ENCODE results near the gene PARM1. TPM values are rescaled to one million over a fixed set of nuclear protein-coding genes. Genes with fewer than 3 reads are reported as not detected.

Gene PARM1
- total and polyA plus RNA-seq, 2 experiments from 2014 or later, result 107 to 154 TPM

DNA sequence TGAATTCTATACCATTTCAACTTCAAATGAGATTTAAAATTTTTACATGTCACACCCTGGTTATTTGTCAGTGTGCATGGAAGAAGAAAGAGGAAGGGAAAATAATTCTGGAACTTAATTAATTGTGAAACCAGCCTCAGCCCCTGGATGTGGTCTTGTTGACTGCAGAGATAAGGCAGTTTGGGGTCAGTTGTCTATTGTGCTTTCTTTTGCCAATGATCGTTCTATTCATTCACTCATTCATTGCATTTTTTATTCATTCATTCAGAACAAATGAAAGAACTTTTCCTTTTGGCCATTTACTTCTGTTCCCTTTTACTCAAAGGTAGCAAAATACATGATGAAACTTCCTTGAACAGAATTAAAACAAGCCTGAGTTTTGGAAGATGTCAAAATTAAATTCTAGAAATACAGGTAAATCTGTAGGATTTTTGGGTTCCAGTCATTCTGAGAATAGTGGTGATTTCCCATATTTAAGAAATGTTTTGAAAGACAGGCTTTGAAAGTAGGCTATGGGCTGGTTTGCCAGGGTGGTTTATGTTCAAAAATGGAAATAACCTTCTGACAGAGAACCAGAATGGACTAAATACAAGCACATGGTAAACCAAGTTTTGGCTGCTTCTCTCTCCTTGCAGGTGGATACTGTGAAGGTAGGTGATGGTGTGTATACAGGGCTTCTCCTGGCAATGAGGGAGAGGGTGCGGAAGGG lies 35.7 kb downstream of the PARM1 start:
- TF ChIP-seq, protein P1, sequence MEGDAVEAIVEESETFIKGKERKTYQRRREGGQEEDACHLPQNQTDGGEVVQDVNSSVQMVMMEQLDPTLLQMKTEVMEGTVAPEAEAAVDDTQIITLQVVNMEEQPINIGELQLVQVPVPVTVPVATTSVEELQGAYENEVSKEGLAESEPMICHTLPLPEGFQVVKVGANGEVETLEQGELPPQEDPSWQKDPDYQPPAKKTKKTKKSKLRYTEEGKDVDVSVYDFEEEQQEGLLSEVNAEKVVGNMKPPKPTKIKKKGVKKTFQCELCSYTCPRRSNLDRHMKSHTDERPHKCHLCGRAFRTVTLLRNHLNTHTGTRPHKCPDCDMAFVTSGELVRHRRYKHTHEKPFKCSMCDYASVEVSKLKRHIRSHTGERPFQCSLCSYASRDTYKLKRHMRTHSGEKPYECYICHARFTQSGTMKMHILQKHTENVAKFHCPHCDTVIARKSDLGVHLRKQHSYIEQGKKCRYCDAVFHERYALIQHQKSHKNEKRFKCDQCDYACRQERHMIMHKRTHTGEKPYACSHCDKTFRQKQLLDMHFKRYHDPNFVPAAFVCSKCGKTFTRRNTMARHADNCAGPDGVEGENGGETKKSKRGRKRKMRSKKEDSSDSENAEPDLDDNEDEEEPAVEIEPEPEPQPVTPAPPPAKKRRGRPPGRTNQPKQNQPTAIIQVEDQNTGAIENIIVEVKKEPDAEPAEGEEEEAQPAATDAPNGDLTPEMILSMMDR (IDR thresholded peaks at IDR 0.05; ENCODE audit: poor library complexity), result no peak
- TF ChIP-seq EZH2 (IDR thresholded peaks at IDR 0.05; ENCODE audit: borderline replicate concordance) (no peak), EZH2phosphoT487 (IDR thresholded peaks at IDR 0.05; ENCODE audit: low read depth, severe bottlenecking, unreplicated experiment) (no peak)
- no peak overlapping the region for H3K4me3 ChIP-seq

DNA sequence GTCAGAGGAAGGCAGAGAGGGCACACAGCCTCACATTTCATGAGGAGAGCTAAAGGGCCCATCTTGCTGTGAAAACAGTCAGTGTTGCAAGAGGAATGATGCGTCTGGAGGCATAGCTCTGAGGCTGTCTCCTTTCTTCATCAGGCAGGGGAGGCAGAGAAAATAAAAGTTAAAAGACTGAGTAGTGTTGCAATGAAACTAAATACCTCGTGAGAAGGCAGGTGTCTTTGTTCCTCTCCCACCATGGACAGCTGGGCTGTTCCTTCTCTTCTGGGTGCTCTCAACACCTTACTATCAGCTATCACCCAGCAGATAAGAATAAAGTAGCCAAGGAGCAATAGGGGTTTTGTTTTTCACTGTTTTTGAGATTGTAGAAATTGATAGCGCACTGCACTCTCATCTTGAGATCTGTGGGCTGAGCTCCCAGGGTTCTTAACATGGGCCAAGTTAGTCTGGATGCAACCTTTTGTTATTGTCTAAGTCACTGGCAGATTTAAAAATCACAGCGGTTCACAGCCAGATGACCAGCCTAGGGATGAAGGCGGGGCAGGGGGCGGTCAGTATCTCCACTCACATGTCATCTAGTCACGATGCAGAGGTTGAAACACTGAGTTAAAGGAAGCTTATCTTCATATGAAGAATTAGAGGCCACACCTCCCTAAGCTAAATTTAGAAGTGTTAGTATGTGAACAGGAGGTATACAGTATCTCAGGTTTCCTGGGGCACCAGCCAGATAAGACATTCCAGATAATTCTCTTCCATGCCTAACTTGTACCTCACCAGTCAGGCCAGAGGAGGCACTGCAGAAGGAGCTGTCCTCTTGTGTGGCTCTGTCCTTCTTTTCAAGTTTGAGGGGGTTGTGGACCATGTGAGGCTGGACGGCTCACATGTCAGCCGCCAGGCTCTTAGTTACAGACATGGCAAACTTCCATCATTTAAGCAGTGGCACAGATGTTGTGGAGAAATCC lies 36.9 kb downstream of the PARM1 start:
- Histone ChIP-seq H3K36me3 (replicated peaks; ENCODE audit: insufficient read depth, low read depth) (no peaks in the 10 kb centered on the region), H2AFZ (no peak overlapping the region), H3K9me2 (replicated peaks; ENCODE audit: insufficient read depth) (no peaks in the 10 kb centered on the region), H4K20me1 (ENCODE audit: insufficient read depth, poor library complexity, severe bottlenecking) (no peaks in the 10 kb centered on the region), H3K27ac (peak overlapping the region; percentile 87), H3K27me3 (no peaks in the 10 kb centered on the region), H3K4me1 (ENCODE audit: insufficient read depth) (peaks cover 24% of the 10 kb centered on the region), H3K4me2 (peak overlapping the region; percentile 18), H3K79me2 (peaks cover 40% of the 10 kb centered on the region), H3K9me3 (ENCODE audit: low read depth) (no peaks in the 10 kb centered on the region), H3K4me3 (no peak overlapping the region)
- TF ChIP-seq EZH2 (IDR thresholded peaks at IDR 0.05; ENCODE audit: borderline replicate concordance) (no peak), EZH2phosphoT487 (IDR thresholded peaks at IDR 0.05; ENCODE audit: low read depth, severe bottlenecking, unreplicated experiment) (no peak)
- TF ChIP-seq, protein P1 (IDR thresholded peaks at IDR 0.05; ENCODE audit: poor library complexity), result peak; percentile 44
- peak; percentile 76 for DNase-seq (ENCODE audit: low spot score)
- 60% methylated on average over 9 of the region's 9 CpGs for WGBS (ENCODE audit: low lambda C conversion rate, missing lambda C conversion rate)

More for the DNA sequence above, 35.7 kb downstream of the PARM1 start:
- Histone ChIP-seq H3K36me3 (replicated peaks; ENCODE audit: insufficient read depth, low read depth) (no peaks in the 10 kb centered on the region), H3K27ac (peak overlapping the region; percentile 87), H2AFZ (no peak overlapping the region), H4K20me1 (ENCODE audit: insufficient read depth, poor library complexity, severe bottlenecking) (no peaks in the 10 kb centered on the region), H3K9me3 (ENCODE audit: low read depth) (no peaks in the 10 kb centered on the region), H3K79me2 (peaks cover 34% of the 10 kb centered on the region), H3K4me2 (peak overlapping the region; percentile 18), H3K27me3 (no peaks in the 10 kb centered on the region), H3K9me2 (replicated peaks; ENCODE audit: insufficient read depth) (no peaks in the 10 kb centered on the region), H3K4me1 (ENCODE audit: insufficient read depth) (peaks cover 30% of the 10 kb centered on the region)
- 95% methylated on average over 2 of the region's 2 CpGs for WGBS (ENCODE audit: low lambda C conversion rate, missing lambda C conversion rate)
- DNase-seq (ENCODE audit: low spot score), result no peak

DNA sequence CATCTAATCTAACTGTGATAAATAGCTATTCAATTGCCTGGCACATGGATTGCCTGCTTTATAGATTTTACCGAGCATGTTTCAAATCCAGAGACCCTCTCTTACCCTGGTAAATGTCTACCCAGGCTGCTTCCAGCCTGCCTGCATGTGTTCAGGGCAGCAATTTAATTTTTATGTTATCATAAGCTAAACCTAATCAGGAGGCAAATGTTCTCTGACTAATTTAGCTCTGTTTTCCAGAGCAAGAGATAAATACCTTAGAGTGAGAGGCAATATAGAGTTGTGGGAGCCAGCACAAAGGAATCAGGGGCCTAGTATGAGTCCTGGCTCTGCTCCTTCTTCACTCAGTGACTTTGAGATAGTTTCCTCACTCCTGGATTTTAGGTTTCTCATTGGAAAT lies 37.7 kb downstream of the PARM1 start:
- H3K9me2 ChIP-seq (replicated peaks; ENCODE audit: insufficient read depth), result no peaks in the 10 kb centered on the region
- TF ChIP-seq EZH2phosphoT487 (IDR thresholded peaks at IDR 0.05; ENCODE audit: low read depth, severe bottlenecking, unreplicated experiment) (no peak), EZH2 (IDR thresholded peaks at IDR 0.05; ENCODE audit: borderline replicate concordance) (no peak)
- TF ChIP-seq, protein P1 (IDR thresholded peaks at IDR 0.05; ENCODE audit: poor library complexity), result no peak
- peaks cover 27% of the 10 kb centered on the region for H3K4me1 ChIP-seq (ENCODE audit: insufficient read depth)
- H3K27ac ChIP-seq, result peak overlapping the region; percentile 69
- H3K9me3 ChIP-seq (ENCODE audit: low read depth), result no peaks in the 10 kb centered on the region
- peaks cover 39% of the 10 kb centered on the region for H3K79me2 ChIP-seq
- no peak overlapping the region for H3K4me2 ChIP-seq
- H3K27me3 ChIP-seq, result no peaks in the 10 kb centered on the region
- 90% methylated on average over 1 of the region's 1 CpG for WGBS (ENCODE audit: low lambda C conversion rate, missing lambda C conversion rate)
- H3K36me3 ChIP-seq (replicated peaks; ENCODE audit: insufficient read depth, low read depth), result no peaks in the 10 kb centered on the region
- no peak overlapping the region for H2AFZ ChIP-seq
- no peak overlapping the region for H3K4me3 ChIP-seq
- no peak for DNase-seq (ENCODE audit: low spot score)
- H4K20me1 ChIP-seq (ENCODE audit: insufficient read depth, poor library complexity, severe bottlenecking), result no peaks in the 10 kb centered on the region

Measured in hepatocyte (in vitro differentiated cells).